H1 (cell line): ENCODE measurements around the gene GPER1. TPM values are rescaled to one million over a fixed set of nuclear protein-coding genes. Genes with fewer than 3 reads are reported as not detected.

Experiments
- CTCF ChIA-PET: fragments of 300-600 bp; sonication (Branson Sonifier 250); formaldehyde crosslinking; loops from one replicate; lab custom pipeline; 2021; ENCODE audit not compliant: partially characterized antibody; lab: Charles Lee
- POLR2A ChIA-PET: fragments of 300-600 bp; sonication (Branson Sonifier 250); formaldehyde crosslinking; loops from one replicate; lab custom pipeline; 2021; ENCODE audit warnings: inconsistent platforms; ENCODE audit not compliant: partially characterized antibody; lab: Charles Lee
- DNase-seq, 2 experiments: peaks; one replicate each; pipeline versions ENCODE4 v3.0.0 to v3.0.0-alpha.2; 2010 to 2022; ENCODE audit warnings: low spot score in 2 of 2, low read depth in 1 of 2, mixed read lengths in 1 of 2
- FAIRE-seq: peaks from 2 replicates; lab custom pipeline; 2011; peaks lifted over from hg19 to GRCh38; lab: Jason Lieb, UNC
- H2AFZ ChIP-seq: 2 replicates; pipeline ENCODE4 v1.8.1; 2012; ENCODE audit warnings: low read length, inconsistent platforms
- H2AK5ac ChIP-seq: 2 replicates; pipeline ENCODE4 v1.6.1; 2013; ENCODE audit warnings: low read depth, low read length
- H2BK120ac ChIP-seq: replicated peaks from 2 replicates; pipeline ENCODE3; 2013; ENCODE audit warnings: low read depth, low read length, inconsistent platforms
- H2BK12ac ChIP-seq: 2 replicates; pipeline ENCODE4 v1.6.1; 2013; ENCODE audit warnings: low read depth, low read length
- H2BK15ac ChIP-seq: 2 replicates; pipeline ENCODE4 v1.6.1; 2013; ENCODE audit warnings: low read length
- H2BK20ac ChIP-seq: 2 replicates; pipeline ENCODE4 v1.6.1; 2013; ENCODE audit warnings: low read length
- H2BK5ac ChIP-seq: 2 replicates; pipeline ENCODE4 v1.6.1; 2013; ENCODE audit warnings: low read depth, low read length
- H3K14ac ChIP-seq: 2 replicates; pipeline ENCODE4 v1.6.1; 2013; ENCODE audit warnings: inconsistent platforms; ENCODE audit not compliant: insufficient read length
- H3K18ac ChIP-seq: 2 replicates; pipeline ENCODE4 v1.6.1; 2013; ENCODE audit warnings: low read length; ENCODE audit errors: extremely low read depth
- H3K23ac ChIP-seq: 2 replicates; pipeline ENCODE4 v1.6.1; 2013; ENCODE audit warnings: inconsistent platforms; ENCODE audit not compliant: insufficient read length
- H3K23me2 ChIP-seq: 2 replicates; pipeline ENCODE4 v1.6.1; 2013; ENCODE audit warnings: low read depth, low read length
- H3K27ac ChIP-seq: 2 replicates; pipeline ENCODE4 v1.6.1; 2011; ENCODE audit warnings: low read depth, low read length, inconsistent platforms
- H3K27me3 ChIP-seq, 4 experiments: replicated peaks in 1 of 4; 1 replicate in 1 of 4; 2 replicates in 3 of 4; pipeline versions ENCODE4 v1.6.1 to v1.8.1; 2011 to 2013; ENCODE audit warnings: low read length in 3 of 4, mild to moderate bottlenecking in 3 of 4, inconsistent platforms in 2 of 4, mixed read lengths in 2 of 4, moderate library complexity in 1 of 4; ENCODE audit not compliant: control insufficient read depth in 3 of 4, insufficient read depth in 3 of 4; ENCODE audit errors: extremely low read depth in 1 of 4
- H3K36me3 ChIP-seq, 4 experiments: 2 replicates each; pipeline versions ENCODE4 v1.6.1 to v1.8.1; 2011 to 2013; ENCODE audit warnings: mild to moderate bottlenecking in 4 of 4, low read length in 3 of 4, moderate library complexity in 2 of 4, control low read depth in 1 of 4, inconsistent platforms in 1 of 4; ENCODE audit not compliant: insufficient read depth in 4 of 4, control insufficient read depth in 2 of 4
- H3K4ac ChIP-seq: replicated peaks from 2 replicates; pipeline ENCODE3; 2013; ENCODE audit warnings: low read length, low read depth, mixed read lengths, inconsistent platforms; ENCODE audit not compliant: insufficient read length
- H3K4me1 ChIP-seq, 4 experiments: replicated peaks in 1 of 4; 1 replicate in 1 of 4; 2 replicates in 3 of 4; pipeline versions ENCODE4 v1.6.1 to v1.8.1; 2011 to 2013; ENCODE audit warnings: low read length in 3 of 4, inconsistent platforms in 2 of 4, mixed read lengths in 1 of 4; ENCODE audit not compliant: insufficient read depth in 4 of 4, control insufficient read depth in 3 of 4
- H3K4me2 ChIP-seq, 2 experiments: 2 replicates each; pipeline versions ENCODE4 v1.6.1 to v1.8.1; 2011 to 2013; ENCODE audit warnings: low read depth in 2 of 2, low read length in 2 of 2, control low read depth in 1 of 2, inconsistent platforms in 1 of 2, mild to moderate bottlenecking in 1 of 2; ENCODE audit not compliant: insufficient read depth in 1 of 2
- H3K4me3 ChIP-seq, 4 experiments: fragments of 200-600, 300-600 bp in 1 of 4; sonication (generic), shearing (Covaris generic), sonication (Bioruptor Twin) in 1 of 4; 2 replicates each; pipeline versions ENCODE4 v1.5.1 to v1.8.1; 2011 to 2016; ENCODE audit warnings: low read length in 4 of 4, low read depth in 3 of 4, control low read depth in 2 of 4, inconsistent platforms in 2 of 4, mild to moderate bottlenecking in 2 of 4, mixed read lengths in 1 of 4, moderate library complexity in 1 of 4; ENCODE audit not compliant: insufficient read depth in 2 of 4; ENCODE audit errors: extremely low read depth in 1 of 4
- H3K56ac ChIP-seq: replicated peaks from 2 replicates; pipeline ENCODE3; 2013; ENCODE audit warnings: low read depth, mild to moderate bottlenecking, mixed read lengths, low read length, inconsistent platforms; ENCODE audit not compliant: insufficient read length
- H3K79me1 ChIP-seq: 2 replicates; pipeline ENCODE4 v1.6.1; 2013; ENCODE audit warnings: low read depth, low read length, control low read depth
- H3K79me2 ChIP-seq, 2 experiments: 2 replicates each; pipeline versions ENCODE4 v1.6.1 to v1.8.1; 2012 to 2013; ENCODE audit warnings: low read length in 2 of 2, mild to moderate bottlenecking in 2 of 2, inconsistent platforms in 1 of 2; ENCODE audit not compliant: insufficient read depth in 2 of 2, control insufficient read depth in 1 of 2
- H3K9ac ChIP-seq, 4 experiments: replicated peaks in 1 of 4; 1 replicate in 1 of 4; 2 replicates in 3 of 4; pipeline versions ENCODE4 v1.6.1 to v1.8.1; 2011 to 2013; ENCODE audit warnings: low read depth in 3 of 4, low read length in 3 of 4, control low read depth in 2 of 4, mild to moderate bottlenecking in 2 of 4, moderate library complexity in 2 of 4, inconsistent platforms in 1 of 4; ENCODE audit errors: extremely low read depth in 1 of 4
- H3K9me3 ChIP-seq, 2 experiments: 2 replicates each; pipeline versions ENCODE4 v1.6.1 to v1.8.1; 2012 to 2013; ENCODE audit warnings: mild to moderate bottlenecking in 2 of 2, moderate library complexity in 2 of 2, control low read depth in 1 of 2, inconsistent platforms in 1 of 2, low read depth in 1 of 2, low read length in 1 of 2, mixed read lengths in 1 of 2; ENCODE audit not compliant: insufficient read depth in 2 of 2
- H4K20me1 ChIP-seq, 2 experiments: replicated peaks in 1 of 2; 2 replicates each; pipeline versions ENCODE3 to v1.8.1; 2011 to 2013; ENCODE audit warnings: inconsistent platforms in 2 of 2, low read length in 2 of 2, mild to moderate bottlenecking in 1 of 2; ENCODE audit not compliant: insufficient read depth in 2 of 2, control insufficient read depth in 1 of 2
- H4K5ac ChIP-seq: 2 replicates; pipeline ENCODE4 v1.6.1; 2013; ENCODE audit warnings: low read length, low read depth, mixed read lengths, inconsistent platforms; ENCODE audit not compliant: insufficient read length
- H4K8ac ChIP-seq: 2 replicates; pipeline ENCODE4 v1.8.0; 2013; ENCODE audit warnings: mild to moderate bottlenecking, moderate library complexity, low read length, inconsistent platforms; ENCODE audit not compliant: insufficient read depth; ENCODE audit errors: extremely low read depth
- H4K91ac ChIP-seq: replicated peaks from 2 replicates; pipeline ENCODE3; 2013; ENCODE audit warnings: low read length, mixed read lengths, inconsistent platforms; ENCODE audit not compliant: insufficient read length
- JUN ChIP-seq: IDR thresholded peaks from 2 replicates; pipeline ENCODE4 v1.6.1; 2011; ENCODE audit warnings: low read depth, mild to moderate bottlenecking, improper control_type of control experiment, low read length
- KDM1A ChIP-seq: fragments of 200-600, 300-600 bp; sonication (generic); IDR thresholded peaks from 2 replicates; pipeline ENCODE4 v1.7.1; 2016; ENCODE audit warnings: mild to moderate bottlenecking, low read length, borderline replicate concordance
- KDM4A ChIP-seq: IDR thresholded peaks from one replicate; pipeline ENCODE4 v1.7.1; 2012; ENCODE audit warnings: low read depth, mild to moderate bottlenecking, moderate library complexity, low read length, inconsistent platforms; ENCODE audit not compliant: severe bottlenecking
- KDM5A ChIP-seq: fragments of 200-600 bp; IDR thresholded peaks from 2 replicates; pipeline ENCODE4 v1.7.1; 2012; ENCODE audit warnings: mild to moderate bottlenecking, low read length, inconsistent platforms, mixed read lengths
- RAD21 ChIP-seq, 2 experiments: IDR thresholded peaks in 1 of 2; conservative IDR thresholded peaks in 1 of 2; 2 replicates each; pipeline ENCODE4 v1.6.1; 2011; ENCODE audit warnings: low read depth in 2 of 2, low read length in 2 of 2, improper control_type of control experiment in 1 of 2, inconsistent platforms in 1 of 2, mild to moderate bottlenecking in 1 of 2, moderate library complexity in 1 of 2
- SP4 ChIP-seq: IDR thresholded peaks from 2 replicates; pipeline ENCODE4 v1.6.1; 2012; ENCODE audit warnings: low read length, inconsistent platforms
- WGBS, 2 experiments: shearing (Covaris generic) in 1 of 2; methylation state at CpG; one replicate each; pipeline versions ENCODE4 v1.1.6 to v1.1.7; 2013 to 2015; ENCODE audit warnings: low lambda C conversion rate in 2 of 2, mixed read lengths in 2 of 2, inconsistent platforms in 1 of 2, low coverage in 1 of 2, missing lambda C conversion rate in 1 of 2; ENCODE audit not compliant: insufficient replicate concordance in 2 of 2, insufficient coverage in 1 of 2, insufficient read length in 1 of 2; ENCODE audit errors: extremely low coverage in 1 of 2, missing lambda C conversion rate in 1 of 2; 5-methylcytosine and 5-hydroxymethylcytosine counted together
- polyA plus RNA-seq, 7 experiments: library from polyadenylated mRNA; depleted of rRNA in 3 of 7; stranded (reverse) in 5 of 7; unstranded in 2 of 7; fragments of >200 nt in 5 of 7; fragments of 200-250 nt in 2 of 7; gene quantifications; 1 replicate in 5 of 7; 2 replicates in 1 of 7; 4 replicates in 1 of 7; pipeline versions ENCODE4 v1.2.1 to v1.2.3, GENCODE V29; 2011 to 2013; ENCODE audit warnings: missing spikeins in 2 of 7, mixed read lengths in 2 of 7
- total RNA-seq: library from RNA; stranded (reverse); fragmentation: NEBNext Ultra II Directional; extraction: Animal tissue kit (Norgen Biotek cat#: 25700); gene quantifications from 2 replicates; pipeline ENCODE4 v1.2.1, GENCODE V29; 2021

GPER1 gene
- total and polyA plus RNA-seq, 2 of the 8 experiments (the other 6 are each of a cell fraction or from before 2014, with no cell fraction given): 0.24 to 0.47 TPM

- Histone ChIP-seq H3K9me3 (no peaks in the 10 kb centered on the region), H2BK12ac (no peak overlapping the region), H3K23me2 (no peaks in the 10 kb centered on the region), H3K56ac (no peak overlapping the region), H2AK5ac (no peak overlapping the region), H3K27ac (no peak overlapping the region), H4K8ac (no peak overlapping the region; the same call in 1 of the 2 replicates), H4K91ac (no peak overlapping the region), H4K5ac (no peak overlapping the region), H2BK15ac (no peak overlapping the region), H3K18ac (no peak overlapping the region), H2AFZ (no peak overlapping the region), H3K9ac (no peak overlapping the region), H2BK5ac (no peak overlapping the region), H3K23ac (no peak overlapping the region), H2BK120ac (no peak overlapping the region), H3K79me1 (peaks cover 5% of the 10 kb centered on the region; the same call in 1 of the 2 replicates), H3K36me3 (no peaks in the 10 kb centered on the region), H3K4ac (no peak overlapping the region), H3K14ac (no peak overlapping the region), H3K4me3 (no peak overlapping the region), H3K27me3 (no peaks in the 10 kb centered on the region), H3K4me1 (peaks cover 2 to 19% (median 4%) of the 10 kb centered on the region in 4 experiments), H3K4me2 (no peak overlapping the region), H4K20me1 (peaks cover 3 to 17% of the 10 kb centered on the region in 2 experiments), H3K79me2 (peaks cover 0 to 2% of the 10 kb centered on the region in 2 experiments; a peak in 1 of 4 replicates), H2BK20ac (no peak overlapping the region)
- WGBS, 2 experiments: 94% methylated on average over 10 of the region's 10 CpGs; no CpG with 5 or more reads in 1 of the 2 experiments
- FAIRE-seq: no peak
- no peak for DNase-seq
- ChIA-PET CTCF (interaction anchor here (0.8 to 12.1 kb wide), 13 partner anchors 12 to 389 kb away, joined by 3 to 83 read pairs (median 5); no protein-coding TSS in a partner anchor), POLR2A (interaction anchor here (0.6 to 0.7 kb wide), 3 partner anchors 18 to 959 kb away, joined by 3 to 4 read pairs (median 3); no protein-coding TSS in a partner anchor)
- TF ChIP-seq RAD21 (IDR thresholded peaks at IDR 0.05 in 1 of 2, conservative IDR thresholded peaks at IDR 0.05 in 1 of 2; ENCODE audit: low read depth in 2 of 2, low read length in 2 of 2) (no peak), KDM1A (no peak), KDM4A (no peak), KDM5A (no peak), JUN (no peak), SP4 (no peak)
Measured at GRCh38 chr7:1085266-1085665, 2.6 kb upstream of the GPER1 start.
